GM19463 (cell line): ENCODE measurements around the gene MEG3.

Source experiments
- ATAC-seq: cut with Tn5 transposase; IDR thresholded peaks from one replicate; pipeline ENCODE4 v1.9.1; 2021; ENCODE audit warnings: mild to moderate bottlenecking, moderate library complexity; ENCODE audit not compliant: unreplicated experiment

MEG3 gene

DNA sequence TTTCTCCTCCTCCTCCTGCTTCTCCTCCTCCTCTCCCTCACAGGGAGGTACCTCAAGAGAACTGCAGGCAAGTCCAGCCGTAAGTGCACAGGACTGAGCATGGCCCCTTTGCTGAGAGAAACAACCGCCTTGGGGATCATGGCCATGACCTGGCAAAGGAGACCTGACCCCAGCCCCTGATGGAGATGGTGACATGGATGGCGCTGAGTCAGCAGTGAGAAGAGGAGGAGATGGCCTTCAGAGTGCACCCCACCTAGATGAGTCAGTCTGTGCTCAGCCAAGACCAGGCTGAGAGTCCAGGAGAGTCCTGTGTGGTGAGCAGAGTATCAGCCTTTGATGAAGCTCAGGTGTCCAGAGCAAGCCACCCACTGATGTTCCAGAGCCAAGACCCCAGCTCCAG, 36.4 kb downstream of the MEG3 start:
- ATAC-seq = no peak

- ATAC-seq = no peak
Measured at GRCh38 chr14:100862793-100863192, 36.9 kb downstream of the MEG3 start.

DNA sequence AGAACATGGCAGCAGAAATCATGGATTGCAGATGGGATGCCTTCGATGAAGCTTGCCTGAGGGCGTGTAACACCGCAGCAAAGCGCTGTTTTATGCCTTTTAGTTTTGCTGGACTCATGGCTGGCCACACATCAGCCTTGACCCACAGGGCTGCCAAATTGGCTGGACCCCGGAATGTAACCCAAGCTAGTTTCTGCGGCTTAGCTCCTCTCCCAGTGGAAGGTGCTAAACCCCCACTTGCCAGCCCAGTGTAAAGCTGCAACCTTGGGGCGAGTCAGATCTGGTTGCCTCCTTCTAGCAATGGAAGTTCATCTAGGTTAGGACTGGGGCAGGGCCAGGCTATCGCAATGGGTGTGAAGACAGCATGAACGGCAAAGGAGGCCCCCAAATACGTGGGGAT, 38.3 kb downstream of the MEG3 start:
- no peak for ATAC-seq

GRCh38 chr14:100864960-100865681, 39.2 kb downstream of the MEG3 start:
- ATAC-seq = no peak

DNA sequence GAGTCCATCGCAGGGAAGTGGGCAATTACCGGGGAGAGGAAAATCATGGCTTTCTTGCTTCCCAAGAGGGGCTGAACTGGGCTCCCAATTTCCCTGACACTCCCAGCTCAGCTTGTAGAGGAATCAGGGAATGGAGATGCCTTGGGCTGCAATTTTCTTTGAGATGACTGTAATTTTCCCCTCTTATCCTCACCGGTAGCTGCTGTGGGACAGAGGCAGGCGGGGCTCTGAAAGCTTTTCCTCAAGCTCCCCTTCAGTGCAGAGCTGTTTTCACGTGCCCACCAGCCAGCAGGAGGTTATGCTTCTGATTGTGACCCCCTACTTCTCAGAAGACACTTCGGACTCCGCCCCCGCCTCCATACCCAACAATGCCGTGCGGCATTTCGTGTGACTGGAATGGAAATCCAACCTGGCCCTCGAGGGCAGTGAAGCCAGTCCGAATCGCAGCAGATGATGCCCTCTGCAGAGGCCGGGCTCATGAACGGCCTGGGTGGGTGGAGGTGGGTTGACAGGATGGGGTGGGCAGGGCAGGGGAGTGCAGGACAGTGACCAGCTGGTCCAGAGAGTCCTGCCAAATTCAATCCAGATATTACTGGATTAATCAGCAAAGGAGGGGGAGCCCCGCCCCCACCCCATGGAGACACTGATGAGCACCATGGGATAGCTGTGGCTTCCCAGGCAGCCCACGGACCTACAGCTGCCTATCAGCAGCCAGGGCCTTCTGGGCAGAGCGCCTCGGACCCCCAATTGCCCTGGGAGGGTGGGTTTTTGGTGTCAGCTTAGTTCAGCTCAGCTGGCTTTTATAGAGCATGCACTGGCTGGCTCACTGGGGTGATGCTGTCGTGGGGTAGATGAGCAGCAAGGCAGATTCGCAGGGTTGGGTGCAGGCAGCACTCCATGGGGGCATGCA, 40.0 kb downstream of the MEG3 start:
- no peak for ATAC-seq

GRCh38 chr14:100866666-100867630, 41.0 kb downstream of the MEG3 start:
- no peak for ATAC-seq

- no peak for ATAC-seq
Measured at GRCh38 chr14:100867631-100868315, 41.9 kb downstream of the MEG3 start.

DNA sequence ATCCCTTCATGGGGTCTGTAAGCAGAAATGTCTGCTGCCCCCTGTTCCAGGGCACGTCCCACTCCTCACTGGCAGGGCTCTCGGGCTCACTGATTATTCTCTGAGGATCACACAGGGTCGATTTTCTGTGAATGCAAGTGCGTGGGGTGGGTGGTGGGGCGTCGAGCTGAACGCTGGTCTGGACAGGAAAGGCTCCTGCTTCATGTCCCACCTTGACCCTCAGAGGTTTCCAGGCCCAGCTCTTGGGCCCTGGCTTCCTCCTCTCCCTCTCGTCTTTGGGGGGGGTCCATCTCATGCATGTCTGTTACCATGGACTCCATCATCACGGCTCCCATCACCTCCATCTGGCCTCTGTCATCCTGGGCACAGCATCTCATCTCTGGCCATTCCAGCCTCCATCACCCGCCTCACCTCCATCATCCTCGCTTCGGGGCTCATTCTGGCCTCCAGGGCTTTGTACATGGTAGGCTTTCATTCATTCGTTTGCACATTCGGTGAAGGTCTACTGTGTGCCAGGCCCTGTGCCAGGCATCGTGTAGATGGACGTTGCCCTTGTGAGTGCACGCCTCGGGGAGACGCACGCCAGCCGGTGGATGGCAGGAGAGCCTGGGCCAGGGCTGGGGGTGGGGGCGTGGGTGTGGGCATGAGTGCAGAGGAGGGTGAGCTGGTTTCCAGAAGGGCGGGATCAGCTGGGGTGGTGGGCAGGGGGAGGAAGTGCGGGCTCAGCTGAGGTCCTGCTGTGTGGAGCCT, 42.9 kb downstream of the MEG3 start:
- no peak for ATAC-seq

- no peak for ATAC-seq
Measured at GRCh38 chr14:100871234-100872186, 45.6 kb downstream of the MEG3 start.

DNA sequence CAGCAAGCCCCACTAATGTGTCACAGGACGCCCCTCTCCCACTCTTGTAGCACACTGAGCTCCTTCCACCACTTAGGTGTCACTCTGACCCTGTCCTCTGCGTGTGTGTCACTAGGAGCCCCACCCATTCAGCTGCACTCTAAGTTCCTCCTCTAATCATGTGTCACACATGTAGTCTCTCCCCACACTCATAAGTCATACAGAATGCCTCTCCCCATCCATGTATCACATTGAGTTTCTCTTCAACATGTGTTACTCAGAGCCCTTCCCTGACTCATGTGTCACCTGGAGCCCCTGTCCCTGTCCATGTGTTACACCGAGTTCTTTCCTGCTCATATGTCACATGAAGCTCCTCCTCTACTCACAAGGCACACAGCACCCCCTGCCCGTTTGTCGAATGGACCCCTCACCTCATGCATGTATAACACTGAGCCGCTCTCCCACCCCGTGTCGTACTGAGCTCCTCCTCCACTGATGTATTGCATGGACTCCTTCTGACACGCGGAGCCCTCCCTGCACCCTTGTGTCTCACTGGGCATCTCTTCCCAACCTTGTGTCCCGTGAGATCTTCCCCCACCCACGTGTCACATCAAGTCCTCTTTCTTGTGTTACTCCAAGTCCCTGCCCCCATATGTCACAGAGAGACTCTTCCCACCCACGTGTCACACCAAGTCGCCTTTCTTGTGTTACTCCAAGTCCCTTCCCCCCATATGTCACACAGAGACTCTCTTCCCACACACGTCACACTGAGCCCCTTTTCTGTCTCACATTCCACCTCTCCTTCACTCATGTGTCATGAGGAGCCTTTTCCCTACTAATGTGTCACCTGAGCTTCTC, 46.6 kb downstream of the MEG3 start:
- no peak for ATAC-seq

DNA sequence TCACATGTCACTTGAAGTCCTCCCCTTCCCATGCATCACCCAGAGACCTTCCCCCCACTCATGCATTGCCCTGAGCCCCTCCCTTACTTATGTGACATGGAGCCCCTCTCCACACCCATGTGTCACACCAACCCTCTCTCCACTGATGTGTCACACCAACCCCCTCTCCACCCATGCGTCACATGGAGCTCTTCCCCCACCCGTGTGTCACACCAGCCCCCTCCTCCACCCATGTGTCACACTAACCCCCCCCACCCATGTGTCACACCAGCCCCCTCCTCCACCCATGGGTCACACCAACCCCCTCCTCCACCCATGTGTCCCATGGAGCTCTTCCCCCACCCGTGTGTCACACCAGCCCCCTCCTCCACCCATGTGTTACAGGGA, 47.2 kb downstream of the MEG3 start:
- ATAC-seq = no peak

- ATAC-seq = no peak
Measured at GRCh38 chr14:100874051-100874410, 48.1 kb downstream of the MEG3 start.

DNA sequence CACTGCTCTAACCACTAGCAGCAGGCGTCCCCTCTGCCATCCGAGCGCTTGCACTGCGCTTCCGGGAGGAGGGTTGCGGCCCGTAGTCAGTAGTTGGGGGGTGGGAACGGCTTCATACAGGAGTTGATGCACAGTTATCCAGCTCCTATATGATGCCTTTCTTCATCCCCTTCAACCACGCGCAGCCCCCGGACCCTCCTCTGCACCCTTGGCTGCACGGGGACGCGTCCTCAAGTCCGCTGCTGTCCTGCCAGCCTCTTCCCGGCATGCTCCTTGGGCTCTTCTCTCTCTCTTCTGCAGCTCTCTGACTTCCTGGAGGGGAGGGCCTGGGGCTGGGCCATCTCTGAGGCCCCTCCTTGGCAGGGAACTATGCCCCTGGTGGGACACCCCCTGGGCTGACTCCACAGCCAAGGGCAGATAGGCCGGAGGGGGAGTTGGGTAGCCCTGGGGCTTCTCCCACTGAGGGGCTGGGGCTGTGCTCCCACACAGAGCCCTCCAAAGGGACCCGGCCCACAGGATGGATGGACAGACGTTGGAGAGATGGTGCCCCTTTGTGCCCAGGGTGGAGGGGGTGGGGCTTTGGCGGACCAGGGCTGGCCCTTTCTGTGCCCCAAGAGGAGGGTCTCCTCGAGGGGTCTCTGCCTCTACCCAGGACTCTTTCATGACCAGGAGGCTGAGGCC, 48.6 kb downstream of the MEG3 start:
- ATAC-seq = no peak

GRCh38 chr14:100875126-100875525, 49.2 kb downstream of the MEG3 start:
- ATAC-seq = no peak

- ATAC-seq = no peak
Measured at GRCh38 chr14:100875861-100876590, 50.1 kb downstream of the MEG3 start.

DNA sequence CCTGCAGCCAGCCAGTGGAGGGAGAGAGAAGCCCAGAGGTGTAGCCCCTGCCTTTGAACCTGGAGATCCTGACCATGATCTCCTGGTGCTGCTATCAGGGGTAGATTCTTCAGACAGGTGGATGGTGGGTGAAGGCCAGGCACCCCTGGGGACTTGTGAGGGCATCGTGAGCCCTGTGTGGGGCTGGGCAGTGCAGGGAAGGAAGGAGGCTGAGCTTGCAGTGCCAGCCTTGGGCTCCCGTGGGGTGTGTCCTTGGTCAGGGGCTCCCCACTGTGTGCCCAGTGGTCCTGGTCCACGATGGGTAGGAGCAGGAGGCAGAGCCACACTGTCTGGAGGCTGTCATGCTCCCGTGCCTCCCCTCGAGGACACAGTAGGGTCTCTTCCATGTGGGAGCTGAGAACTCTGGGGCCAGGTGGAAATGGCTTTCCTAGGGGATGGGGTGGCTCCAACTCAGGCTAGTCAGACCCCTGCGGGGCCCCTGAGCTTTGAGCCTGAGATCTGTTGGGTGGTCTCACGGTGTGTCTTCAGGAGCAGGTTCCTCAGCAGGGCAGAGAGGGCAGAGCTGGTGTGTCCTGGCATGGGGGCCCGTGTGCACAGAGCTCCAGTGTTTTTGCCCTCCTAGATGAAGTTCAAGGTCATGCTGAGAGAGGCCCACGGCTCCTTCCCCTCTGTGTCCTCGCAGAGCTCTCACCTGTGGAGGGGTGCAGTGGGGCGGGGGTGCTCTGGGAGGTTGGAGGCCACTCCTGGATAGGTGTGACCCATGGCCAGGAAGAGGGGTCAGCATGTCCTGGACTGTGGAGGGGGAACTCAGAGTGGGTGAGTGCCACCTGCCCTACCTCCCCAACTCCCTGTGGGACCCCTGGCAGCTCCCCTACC, 52.6 kb downstream of the MEG3 start:
- no peak for ATAC-seq
